T-helper 1 cell (primary cell): ENCODE data around the gene CACNA2D3.
"Not testable (repeated sequence)": the region's sequence is repeated elsewhere in the genome, so short reads cannot be mapped to it uniquely, and the experiment has no call there.

Experiments
- DNase-seq, 5 donors: peaks; one replicate each; pipeline ENCODE4 v3.0.0-alpha.2; 2012 to 2020
- total RNA-seq, 4 donors: gene quantifications; one replicate each; lab custom pipeline; 2026; lab: John Stamatoyannopoulos, UW

The CACNA2D3 gene
- 0 to 0.15 (median 0) reads per million in 4 donors for total RNA-seq

DNA sequence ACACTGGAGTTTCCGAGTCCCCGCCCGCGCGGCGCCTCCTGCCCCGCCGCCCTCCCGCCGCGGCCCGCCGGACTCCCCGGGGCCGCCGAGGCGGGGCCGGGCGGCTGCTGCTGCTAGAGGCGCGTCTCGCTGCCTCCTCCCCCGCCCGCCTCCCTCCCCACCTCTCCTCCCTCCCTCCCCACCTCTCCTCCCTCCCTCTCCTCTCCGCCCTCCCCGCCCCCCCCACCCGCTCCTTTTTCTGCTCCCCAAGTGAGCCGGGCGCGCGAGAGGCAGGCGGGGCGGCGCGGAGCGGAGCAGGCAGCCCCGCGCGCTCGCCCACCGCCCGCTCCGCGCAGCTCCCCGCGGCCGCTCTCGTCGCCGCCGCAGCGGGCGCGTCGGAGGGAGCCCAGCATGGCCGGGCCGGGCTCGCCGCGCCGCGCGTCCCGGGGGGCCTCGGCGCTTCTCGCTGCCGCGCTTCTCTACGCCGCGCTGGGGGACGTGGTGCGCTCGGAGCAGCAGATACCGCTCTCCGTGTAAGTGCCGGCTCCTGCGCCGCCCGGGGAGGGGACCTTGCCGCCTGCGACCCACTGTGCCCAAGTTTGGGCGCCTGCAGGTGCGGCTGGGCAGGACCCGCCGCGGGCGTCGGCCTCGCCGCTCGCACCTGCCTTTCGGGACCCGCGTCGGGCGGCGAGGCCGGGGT lies at the start of gene CACNA2D3:
CACNA2D3 (plus strand) TSS at position 229 of the 679 bp plus-strand sequence.
- DNase-seq = no peak

DNA sequence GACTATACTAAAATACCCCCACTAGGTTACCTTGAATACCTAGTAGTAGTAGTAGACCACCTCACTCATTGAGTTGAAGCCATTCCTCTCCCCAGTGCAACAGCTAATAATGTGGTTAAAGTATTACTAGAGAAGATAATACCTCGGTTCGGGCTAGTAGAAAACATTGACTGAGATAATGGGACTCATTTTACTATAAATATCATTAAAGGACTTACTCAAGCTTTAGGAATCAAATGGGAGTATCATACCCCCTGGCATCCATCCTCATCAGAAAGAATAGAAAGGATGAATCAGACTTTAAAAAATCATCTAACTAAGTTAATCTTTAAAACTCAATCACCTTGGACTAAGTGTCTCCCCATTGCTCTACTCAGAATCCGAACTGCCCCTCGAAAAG lies 49.0 kb upstream of the CACNA2D3 start:
- DNase-seq = no peak

DNA sequence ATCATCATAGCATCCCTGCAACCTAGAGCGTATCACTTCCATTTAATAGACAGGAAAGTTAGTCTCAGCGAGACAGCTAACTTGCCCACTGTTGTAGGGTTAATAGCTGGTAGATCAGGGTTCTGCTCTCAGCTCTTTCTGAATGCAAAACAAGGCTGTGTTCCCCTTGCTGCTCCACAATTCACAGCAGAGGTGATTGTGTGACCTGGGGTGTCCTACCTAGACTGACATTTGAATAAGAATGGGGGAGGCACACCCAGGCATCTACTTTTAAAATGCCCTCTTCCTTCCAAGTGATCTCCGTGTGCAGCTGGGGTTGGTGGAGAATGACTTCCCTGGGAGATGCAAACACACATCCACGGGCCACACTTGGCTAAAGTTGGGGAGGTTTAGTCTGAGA lies 43.0 kb upstream of the CACNA2D3 start:
- no peak for DNase-seq

DNA sequence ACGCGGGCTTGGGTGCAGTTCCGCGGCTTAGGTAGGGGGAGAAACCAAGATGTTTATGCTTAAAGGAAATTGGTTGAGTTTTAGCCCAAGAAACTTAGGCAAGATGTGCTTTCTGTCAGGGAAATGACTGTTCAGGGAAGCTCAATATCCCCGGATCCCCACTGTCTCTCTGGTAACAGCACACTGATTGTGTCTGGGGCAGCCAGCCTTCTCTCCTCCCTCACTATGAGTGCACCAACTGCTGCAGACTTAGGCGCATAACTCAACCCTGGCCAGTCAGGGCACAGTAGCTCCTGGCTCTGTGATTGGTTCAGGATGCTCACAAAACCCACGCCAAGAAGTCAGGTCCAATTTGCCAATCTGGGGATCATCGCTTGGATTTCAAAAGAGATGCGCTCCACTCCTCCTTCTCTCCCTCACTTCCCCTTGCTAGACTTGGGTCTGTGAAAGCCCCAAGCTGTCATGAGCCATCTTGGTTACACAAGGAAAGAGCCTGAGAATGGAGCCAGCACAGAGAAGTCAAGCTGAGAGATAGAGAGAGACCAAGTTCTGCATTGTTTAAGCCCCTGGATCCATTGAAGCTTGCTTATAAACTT lies 42.5 kb upstream of the CACNA2D3 start:
- no peak for DNase-seq

DNA sequence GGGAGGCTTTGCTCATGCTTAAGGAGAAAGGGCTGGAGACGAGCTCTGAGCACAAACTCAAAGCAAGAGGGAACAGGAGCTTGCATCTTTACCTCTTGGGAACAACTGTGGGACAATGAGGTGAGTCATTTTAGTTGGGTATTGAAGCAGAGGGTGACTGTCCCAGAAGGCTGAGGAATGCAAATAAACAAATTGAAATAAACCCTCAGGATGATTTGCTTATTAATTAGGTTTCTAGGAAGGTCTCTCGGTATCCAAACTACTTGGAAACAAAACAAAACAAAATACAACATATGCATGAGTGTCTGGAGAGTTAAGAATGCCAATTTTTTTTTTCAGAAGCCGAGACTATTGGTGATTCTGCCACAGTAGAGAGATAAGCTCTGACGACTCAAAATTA lies 38.4 kb upstream of the CACNA2D3 start:
- no peak for DNase-seq

DNA sequence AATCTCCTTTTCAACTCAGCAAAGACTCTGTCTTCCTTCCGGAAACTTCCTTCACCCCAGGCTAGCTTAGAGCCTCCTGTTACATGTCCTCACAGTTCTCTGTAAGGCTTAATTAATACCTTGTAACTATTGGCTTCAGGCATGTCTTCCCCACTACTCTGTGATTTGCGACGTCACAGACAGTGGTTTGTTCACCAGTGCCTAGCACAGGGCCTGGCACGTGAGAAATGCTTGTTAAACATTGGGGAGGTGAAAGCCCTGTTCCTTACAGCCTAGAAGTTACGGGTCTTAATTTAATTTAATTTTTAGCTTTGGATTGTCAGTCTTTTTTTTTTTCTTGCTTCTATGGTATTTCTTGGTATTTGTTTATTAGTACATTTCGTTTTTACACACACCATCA lies 36.4 kb upstream of the CACNA2D3 start:
- no peak for DNase-seq

DNA sequence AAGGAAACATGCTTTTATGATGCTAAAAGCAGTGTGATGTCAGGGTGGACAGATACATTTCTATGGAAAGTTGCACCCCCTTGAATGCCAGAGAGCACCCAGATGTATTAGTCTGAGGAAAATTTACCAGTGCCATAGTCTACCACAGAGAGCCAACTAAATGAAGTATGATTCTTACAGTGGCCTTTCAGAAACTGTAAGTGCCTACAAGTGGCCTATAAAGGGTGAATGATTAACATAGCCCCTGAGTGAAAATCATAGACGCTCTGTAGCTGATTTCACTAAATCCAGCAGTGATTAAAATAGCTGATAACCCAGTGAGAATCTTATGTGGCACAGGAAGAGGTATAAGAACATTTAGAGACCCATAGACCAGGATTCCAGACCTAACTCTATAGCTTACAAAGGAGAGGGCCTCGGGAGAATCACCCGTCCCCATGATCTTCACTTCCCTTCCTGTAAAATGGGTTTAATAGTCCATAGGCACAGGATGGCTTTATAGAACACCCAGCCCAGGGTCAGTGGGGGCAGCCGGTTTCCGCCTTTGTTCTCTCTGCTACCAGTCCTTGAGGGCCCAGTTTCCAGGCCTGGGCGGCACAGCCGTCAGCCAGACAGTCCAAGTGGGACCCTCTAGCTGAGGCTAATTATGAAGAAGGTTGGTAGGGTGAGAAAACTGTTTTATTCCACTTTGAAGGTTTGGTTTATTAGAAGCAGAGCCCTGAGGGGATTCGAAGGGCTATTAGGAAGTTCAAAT lies 35.5 kb upstream of the CACNA2D3 start:
- DNase-seq = no peak

DNA sequence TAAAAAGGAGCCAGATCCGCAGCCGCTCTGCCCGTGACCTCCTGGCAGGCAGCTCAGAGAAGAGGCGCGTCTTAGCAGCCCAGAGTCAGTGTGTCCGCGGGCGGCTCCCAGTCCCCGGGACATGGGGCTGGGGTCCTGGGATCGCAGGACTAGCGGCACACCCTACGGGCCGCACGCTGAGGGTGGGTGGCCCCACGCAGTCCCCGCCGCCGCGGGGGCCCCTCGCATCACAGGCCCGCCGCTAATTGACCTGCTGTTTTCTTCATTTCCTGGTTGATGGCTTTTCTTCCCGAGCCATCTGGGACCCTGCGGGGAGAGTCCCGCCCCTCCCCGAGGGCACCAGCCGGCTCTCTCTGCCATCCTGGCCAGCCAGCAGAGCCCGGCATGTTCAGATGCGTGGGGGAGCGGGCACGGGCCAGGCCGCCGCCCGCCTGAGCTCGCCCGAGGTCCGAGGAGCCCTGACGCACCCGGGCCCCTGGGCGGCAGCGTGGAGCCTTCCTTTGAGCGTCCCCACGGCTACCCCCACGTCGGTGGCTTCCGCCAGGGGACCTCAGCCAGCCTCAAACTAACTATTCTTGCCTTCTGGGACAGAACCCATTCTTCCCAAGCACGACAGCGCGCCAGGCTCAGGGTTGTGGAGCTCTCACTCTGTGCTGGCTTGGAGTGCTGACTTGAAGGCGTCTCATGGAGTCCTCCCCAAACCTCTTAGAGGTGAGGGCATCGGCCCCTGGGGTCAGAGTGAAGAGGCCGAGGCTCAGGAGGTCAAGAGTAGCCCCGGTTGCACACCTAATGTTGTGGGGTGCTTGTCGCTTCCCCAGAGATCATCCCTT lies 34.6 kb upstream of the CACNA2D3 start:
- DNase-seq = no peak

DNA sequence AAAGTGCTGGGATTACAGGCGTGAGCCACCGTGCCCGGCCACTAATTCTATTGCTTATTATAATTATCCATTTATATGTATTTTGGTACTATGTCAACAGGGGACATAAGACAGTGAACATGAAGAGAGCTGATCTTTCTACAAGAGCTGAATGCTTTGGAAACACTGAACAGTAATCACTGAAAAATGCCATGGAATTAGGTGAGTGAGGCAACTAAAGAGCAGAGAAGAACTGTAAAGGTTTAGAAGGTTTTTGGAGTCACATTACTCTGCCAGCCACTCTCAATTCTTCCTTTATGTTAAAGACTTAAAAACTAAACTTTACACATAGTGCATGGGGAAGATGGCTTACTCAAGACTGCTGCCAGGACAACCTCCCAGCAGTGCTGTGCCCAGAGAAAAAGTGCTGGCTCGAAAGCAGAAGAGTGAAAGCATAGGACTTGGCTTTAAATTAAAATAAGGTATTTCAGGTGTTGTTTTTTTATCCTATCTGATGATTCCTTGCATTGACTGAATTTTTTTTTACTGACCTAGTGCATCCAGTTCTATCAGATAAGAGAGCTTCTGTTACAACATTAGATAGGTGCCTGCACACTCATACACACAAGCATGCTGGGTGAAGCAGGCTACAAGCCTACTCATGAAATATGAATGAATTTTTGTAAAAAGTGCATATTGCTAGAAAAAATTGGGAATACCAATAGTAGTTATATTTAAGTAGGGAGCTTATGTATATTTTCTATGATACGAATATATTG lies 28.7 kb upstream of the CACNA2D3 start:
- no peak for DNase-seq

DNA sequence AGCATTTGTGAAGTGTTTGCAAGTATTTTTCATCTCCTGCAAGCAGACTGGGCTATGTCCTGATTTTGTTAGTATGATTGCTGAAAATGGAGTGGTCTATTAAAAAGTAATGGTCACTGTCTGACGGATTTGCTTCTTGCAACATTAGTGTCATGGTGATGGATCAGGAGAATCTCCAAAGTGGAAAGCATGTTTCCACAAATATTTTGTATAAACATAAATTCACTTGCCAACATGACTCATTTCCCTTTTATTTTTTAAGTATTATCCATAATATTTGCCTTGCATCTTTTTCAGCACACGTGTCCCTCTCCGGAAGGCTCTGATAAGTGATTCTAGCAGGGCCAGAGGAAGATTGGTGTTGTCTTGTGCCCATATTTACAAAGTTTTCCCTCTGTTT lies 27.4 kb upstream of the CACNA2D3 start:
- DNase-seq = no peak

DNA sequence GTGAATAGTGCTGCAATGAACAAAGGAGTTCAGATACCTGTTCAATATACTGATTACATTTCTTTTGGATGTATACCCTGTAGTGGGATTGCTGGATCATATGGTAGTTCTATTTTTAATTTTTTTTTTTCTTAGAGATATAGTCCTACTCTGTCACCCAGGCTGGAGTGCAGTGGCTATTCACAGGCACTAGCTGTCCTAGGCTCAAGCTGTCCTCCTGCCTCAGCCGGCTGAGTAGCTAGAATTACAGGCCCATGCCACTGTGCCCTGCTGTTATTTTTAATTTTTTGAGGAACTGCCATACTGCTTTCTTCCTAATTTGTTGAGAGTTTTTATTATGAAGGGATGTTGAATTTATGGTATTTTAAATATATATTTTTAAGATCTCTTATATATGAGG lies 23.0 kb upstream of the CACNA2D3 start:
- DNase-seq = no peak

DNA sequence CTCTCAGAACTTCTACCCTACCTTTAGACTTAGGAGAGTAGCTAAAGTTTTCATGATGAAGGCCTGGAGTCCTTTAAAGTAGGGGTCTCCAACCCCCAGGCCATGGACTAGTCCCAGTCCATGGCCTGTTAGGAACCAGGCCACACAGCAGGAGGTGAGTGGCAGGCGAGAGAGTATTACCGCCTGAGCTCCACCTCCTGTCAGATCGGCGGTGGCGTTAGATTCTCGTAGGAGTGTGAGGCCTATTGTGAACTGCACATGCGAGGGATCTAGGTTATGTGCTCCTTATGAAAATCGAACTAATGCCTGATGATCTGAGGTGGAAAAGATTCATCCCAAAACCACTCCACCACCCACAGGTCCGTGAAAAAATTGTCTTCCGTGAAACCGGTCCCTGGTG lies 18.3 kb upstream of the CACNA2D3 start:
- DNase-seq = no peak

DNA sequence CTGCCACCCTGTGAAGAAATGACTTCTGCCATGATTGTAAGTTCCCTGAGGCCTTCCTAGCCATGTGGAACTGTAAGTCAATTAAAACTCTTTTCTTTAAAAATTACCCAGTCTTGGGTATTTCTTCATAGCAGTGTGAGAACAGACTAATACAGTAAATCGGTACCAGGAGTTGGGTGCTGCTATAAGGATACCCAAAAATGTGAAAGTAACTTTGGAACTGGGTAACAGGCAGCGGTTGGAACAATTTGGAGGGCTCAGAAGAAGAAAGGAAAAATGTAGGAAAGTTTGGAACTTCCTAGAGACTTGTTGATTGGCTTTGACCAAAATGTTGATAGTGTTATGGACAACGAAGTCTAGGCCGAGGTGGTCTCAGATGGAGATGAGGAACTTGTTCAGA lies 6.2 kb upstream of the CACNA2D3 start:
- DNase-seq = not testable (repeated sequence)

DNA sequence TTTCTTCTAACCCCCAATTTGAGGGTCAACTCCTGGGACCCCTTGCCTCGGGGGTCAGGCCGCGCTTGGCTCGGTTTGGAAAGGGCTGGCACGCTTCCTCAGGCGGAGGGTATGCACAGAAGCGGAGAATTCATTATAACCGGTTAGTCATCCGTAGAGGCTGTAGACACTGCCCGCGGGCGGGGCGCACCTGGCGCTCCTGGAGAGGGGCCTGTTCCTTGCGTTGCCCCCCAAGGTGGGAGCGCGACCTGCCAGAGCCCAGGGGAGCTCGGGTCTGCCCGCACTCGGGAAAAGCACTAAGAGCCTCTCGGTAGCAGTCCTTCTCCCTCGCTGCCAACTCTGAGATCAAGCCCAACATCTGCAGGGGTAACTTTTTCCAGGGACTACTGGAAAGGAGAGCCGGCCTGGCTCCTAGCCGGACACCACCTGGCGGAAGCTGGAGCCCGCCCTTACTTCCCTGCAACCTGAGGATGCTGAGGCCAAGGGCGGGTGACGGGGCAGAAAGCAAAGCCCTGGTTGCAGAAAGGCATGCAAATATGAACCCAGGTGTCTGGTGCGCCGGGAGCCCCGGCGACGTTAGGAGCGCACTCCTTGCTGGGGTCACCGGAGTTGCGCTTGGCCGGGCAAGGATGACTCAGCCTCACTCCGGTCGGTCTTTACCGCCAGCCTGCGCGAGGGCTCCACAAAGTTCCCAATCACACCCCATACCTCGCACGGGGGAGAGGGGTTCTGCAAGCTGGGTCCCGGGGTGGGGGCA lies 1.5 kb upstream of the CACNA2D3 start:
- no peak for DNase-seq

DNA sequence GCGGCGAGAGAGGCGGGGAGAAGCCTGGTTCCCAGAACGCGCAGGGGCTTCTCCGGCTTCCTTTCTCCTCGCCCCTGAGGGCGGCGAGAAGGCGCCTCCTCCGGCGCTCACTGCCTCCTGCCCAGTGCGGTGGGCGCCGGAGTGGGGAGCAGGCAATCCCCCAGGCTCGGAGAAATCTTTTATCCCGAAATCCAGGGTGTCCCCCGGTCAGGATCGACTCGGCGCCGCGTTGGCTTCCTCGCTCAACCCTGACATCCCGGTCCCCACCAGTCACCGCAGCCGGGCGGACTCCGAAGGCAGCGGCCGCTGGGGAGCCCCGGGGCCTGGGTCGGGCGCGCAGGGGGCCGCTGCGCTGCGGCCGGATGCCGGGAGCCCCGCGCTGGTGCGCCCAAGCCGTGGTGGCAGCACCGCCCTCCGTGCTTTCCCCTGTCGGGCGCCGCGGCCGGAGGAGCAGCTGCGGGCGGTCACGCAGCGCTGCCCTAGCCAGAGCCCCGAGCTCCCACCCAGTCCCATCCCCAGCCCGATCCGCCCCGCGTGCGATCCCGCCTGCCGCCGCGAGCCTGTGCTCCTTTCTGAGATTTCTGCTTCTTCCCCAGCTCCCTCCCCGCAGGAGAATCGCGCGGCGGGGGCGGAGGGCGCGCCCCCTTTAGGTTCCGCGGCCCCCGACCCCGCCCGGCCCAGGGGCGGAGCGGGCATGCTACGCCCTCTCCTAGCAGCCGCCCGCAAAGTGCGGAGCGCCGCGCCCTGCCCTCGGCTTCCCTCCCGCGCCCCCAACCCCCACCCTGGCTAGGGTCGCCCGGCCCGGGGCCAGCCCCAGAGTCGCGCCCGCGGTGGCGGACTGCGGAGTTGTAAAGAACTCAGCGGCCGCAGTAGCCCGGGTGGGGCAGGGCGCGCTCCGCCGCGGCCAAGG lies 683 bp upstream of the CACNA2D3 start:
- DNase-seq = no peak

DNA sequence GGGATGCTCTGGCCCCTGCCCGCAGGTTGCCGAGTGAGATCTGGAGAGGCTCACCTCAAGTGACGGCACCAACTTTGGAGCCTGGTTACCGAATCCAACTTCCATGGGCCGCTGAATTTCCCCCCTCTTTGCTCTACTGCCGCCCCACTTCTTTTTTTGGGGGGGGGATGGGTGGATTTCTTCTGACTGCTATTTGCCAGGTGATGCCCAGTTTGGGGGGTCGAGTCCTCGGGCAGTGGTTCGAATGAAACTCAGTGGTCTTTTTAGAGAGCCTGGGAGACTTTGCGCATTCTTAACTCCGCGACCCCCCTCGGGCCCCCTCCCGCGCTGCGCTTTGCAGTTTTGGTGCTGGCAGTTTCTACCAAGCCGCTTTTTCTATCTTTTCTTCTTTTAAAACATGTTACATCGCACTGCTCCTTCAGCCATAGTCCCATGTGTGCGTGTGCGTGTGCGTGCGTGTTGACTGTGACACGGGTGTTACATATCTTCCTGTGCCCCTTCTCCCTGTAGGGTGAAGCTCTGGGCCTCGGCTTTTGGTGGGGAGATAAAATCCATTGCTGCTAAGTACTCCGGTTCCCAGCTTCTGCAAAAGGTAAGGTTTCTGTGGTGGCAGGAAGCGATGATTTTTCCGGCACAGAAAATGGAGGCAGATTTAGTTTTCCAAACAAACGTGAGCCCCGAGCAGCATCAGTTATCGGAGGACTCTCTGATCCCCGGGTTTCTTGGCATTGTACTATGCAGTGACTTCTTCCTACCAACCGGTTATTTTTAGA lies 837 bp downstream of the CACNA2D3 start:
- DNase-seq = no peak

DNA sequence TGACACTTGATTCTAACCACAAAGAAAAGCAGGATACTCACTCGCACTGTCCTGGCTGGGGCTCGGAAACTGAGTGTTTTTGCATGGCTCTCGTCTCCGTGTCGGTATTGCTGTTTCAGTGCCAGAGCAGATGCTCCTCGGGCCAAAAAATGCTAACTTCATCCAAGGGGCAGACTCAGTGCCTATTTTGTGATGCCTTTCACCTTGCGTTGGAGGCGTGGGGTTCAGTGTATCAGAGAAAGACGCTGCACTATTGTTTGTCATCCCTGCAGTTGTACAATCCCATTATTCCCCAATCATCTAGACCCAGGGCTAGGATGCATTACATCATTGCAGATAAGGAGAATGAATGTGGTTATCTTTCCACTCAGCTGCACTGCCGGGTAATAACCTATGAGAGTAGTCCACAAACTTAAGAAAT lies 1.4 kb downstream of the CACNA2D3 start:
- DNase-seq = no peak

DNA sequence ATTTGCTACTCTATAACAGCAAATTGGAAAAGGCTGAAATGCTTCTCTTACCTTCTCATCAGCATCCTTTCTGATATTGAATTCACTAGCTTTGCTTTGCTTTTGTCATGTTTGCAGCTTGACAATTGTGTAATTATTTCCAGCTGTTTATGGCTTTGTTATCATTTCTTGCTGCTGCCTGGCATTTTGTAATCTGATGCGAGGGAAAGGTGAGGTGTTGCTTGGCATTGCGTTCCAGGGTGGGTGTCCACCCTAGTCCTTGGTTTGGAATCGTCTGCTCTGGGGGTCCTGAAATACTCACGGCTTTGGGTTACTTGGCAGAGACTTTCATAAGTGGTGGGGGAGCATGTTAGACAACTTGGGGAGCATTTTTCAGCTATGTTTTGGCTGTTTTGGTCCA lies 2.9 kb downstream of the CACNA2D3 start:
- no peak for DNase-seq

DNA sequence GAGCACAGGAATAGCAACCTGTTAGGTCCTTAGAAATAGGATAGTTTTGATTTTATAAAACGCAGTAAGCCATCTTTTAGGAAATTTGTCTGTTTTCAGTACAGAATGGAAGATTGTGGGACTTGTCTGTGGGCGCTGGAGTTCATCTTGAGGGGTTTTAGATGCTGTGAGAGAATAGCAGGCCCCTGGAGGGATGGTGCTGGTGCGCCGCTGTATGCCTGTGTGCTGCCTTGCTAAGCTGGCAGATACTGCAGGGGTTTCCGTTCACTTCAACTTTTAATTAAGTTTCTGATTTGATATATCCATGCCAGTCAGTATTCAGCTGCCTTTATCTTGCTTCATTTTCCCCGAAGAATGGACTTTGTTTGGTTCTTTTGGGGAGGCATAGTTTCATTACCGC lies 4.2 kb downstream of the CACNA2D3 start:
- DNase-seq = no peak
